ENCODE results near the gene CD4. TPM values are rescaled to one million over a fixed set of nuclear protein-coding genes. Genes with fewer than 3 reads are reported as not detected.
"Not testable (repeated sequence)": the region's sequence is repeated elsewhere in the genome, so short reads cannot be mapped to it uniquely, and the experiment has no call there.

Gene CD4
- not detected in 2 replicates for total RNA-seq

DNA sequence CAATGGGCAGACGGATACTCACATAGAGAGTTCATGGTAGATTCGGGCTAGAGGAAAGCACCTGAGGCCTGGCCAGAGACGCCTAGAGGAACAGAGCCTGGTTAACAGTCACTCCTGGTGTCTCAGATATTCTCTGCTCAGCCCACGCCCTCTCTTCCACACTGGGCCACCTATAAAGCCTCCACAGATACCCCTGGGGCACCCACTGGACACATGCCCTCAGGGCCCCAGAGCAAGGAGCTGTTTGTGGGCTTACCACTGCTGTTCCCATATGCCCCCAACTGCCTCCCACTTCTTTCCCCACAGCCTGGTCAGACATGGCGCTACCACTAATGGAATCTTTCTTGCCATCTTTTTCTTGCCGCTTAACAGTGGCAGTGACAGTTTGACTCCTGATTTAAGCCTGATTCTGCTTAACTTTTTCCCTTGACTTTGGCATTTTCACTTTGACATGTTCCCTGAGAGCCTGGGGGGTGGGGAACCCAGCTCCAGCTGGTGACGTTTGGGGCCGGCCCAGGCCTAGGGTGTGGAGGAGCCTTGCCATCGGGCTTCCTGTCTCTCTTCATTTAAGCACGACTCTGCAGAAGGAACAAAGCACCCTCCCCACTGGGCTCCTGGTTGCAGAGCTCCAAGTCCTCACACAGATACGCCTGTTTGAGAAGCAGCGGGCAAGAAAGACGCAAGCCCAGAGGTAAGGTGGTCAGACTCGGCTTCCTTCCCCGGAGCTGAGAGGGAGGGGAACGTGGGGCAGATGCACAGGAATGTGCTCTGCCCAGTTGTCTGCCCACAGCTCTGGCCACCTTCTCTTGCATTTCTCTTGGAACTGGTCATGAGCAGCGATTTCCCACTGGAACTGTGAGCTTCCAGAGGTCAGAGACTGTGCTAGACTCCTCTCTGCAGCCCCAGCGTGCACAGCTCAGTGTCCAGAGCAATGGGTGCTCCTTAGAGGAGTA, at the start of gene CD4:
CD4 (plus strand) TSS at position 557 of the 953 bp plus-strand sequence. CDS start 10,611 bp downstream, outside the sequence.
- DNase-seq (ENCODE audit: low read depth), result no peak
- TF ChIP-seq, protein P1, sequence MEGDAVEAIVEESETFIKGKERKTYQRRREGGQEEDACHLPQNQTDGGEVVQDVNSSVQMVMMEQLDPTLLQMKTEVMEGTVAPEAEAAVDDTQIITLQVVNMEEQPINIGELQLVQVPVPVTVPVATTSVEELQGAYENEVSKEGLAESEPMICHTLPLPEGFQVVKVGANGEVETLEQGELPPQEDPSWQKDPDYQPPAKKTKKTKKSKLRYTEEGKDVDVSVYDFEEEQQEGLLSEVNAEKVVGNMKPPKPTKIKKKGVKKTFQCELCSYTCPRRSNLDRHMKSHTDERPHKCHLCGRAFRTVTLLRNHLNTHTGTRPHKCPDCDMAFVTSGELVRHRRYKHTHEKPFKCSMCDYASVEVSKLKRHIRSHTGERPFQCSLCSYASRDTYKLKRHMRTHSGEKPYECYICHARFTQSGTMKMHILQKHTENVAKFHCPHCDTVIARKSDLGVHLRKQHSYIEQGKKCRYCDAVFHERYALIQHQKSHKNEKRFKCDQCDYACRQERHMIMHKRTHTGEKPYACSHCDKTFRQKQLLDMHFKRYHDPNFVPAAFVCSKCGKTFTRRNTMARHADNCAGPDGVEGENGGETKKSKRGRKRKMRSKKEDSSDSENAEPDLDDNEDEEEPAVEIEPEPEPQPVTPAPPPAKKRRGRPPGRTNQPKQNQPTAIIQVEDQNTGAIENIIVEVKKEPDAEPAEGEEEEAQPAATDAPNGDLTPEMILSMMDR (IDR thresholded peaks at IDR 0.05; ENCODE audit: insufficient read depth, low read length, severe bottlenecking), result no peak
- no peak within 1 kb of the TSS for H3K4me3 ChIP-seq (ENCODE audit: low read depth, low read length)

DNA sequence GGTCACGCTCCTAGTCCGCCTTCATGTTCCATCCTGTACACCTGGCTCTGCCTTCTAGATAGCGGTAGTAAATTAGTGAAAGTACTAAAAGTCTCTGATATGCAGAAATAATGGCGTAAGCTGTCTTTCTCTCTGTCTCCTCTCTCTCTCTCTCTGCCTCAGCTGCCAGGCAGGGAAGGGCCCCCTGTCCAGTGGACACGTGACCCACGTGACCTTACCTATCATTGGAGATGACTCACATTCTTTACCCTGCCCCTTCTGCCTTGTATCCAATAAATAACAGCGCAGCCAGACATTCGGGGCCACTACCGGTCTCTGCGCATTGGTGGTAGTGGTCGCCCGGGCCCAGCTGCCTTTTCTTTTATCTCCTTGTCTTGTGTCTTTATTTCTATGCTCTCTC, 47.2 kb upstream of the CD4 start:
- H3K36me3 ChIP-seq (ENCODE audit: control insufficient read depth, insufficient read depth, low read length); FAIRE-seq; H3K4me3 ChIP-seq (ENCODE audit: low read depth, low read length); DNase-seq (ENCODE audit: low read depth); H3K27me3 ChIP-seq (ENCODE audit: control insufficient read depth, insufficient read depth, low read length): not testable (repeated sequence)

More for the DNA sequence above, at the start of gene CD4:
- FAIRE-seq, result no peak
- Histone ChIP-seq H3K36me3 (ENCODE audit: control insufficient read depth, insufficient read depth, low read length) (no peaks in the 10 kb centered on the region), H3K27me3 (ENCODE audit: control insufficient read depth, insufficient read depth, low read length) (peaks cover 2% of the 10 kb centered on the region)

GRCh38 chr12:6742834-6743233, 46.5 kb upstream of the CD4 start:
- TF ChIP-seq, protein P1 (IDR thresholded peaks at IDR 0.05; ENCODE audit: insufficient read depth, low read length, severe bottlenecking), result no peak
- FAIRE-seq (no peak), DNase-seq (ENCODE audit: low read depth) (peak; percentile 28)
- Histone ChIP-seq H3K4me3 (ENCODE audit: low read depth, low read length) (no peak overlapping the region), H3K27me3 (ENCODE audit: control insufficient read depth, insufficient read depth, low read length) (no peaks in the 10 kb centered on the region), H3K36me3 (ENCODE audit: control insufficient read depth, insufficient read depth, low read length) (peaks cover 5% of the 10 kb centered on the region)

- H3K36me3 ChIP-seq (ENCODE audit: control insufficient read depth, insufficient read depth, low read length); H3K27me3 ChIP-seq (ENCODE audit: control insufficient read depth, insufficient read depth, low read length); FAIRE-seq; H3K4me3 ChIP-seq (ENCODE audit: low read depth, low read length); DNase-seq (ENCODE audit: low read depth): not testable (repeated sequence)
Measured at GRCh38 chr12:6743300-6743699, 46.0 kb upstream of the CD4 start.

DNA sequence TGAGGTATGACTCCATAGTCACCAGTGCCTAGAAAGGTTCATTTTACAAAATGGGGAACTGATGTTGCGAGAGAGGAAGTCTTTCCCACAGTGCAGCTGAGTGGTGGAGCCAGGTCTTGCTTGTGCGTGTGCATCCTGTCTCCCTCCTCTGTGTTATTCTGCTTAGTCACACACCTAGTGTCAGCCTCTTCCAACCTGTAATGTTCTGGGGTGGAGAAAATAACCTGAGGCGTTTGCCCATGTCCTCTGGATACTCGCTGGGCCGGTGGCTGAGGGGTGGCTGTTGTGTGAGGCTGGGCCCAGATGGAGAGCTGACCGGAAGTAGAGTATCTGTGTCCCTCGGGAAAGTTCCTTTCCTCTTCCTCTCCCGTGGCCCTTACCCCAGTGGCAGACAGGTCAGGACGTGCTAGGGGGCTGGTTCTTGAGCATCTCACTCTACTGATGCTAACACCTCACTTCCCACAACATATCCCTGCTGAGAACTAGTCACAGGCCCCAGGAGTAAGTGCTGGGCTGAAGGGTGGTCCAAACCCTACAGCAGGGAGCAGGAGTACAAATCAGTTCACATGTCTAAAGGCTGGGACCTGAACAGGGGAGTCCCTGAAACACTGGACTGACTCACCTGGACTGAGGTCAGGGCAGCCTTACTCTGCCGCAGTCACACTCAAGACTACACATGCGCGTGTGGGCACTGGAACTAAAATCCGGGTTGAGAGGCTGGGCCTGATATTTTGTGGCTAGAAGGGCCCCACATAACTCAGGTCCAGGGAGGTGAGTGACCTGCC, 43.4 kb upstream of the CD4 start:
- DNase-seq (ENCODE audit: low read depth), result peak; percentile 87
- peak; percentile 83 for FAIRE-seq

GRCh38 chr12:6747216-6747615, 42.1 kb upstream of the CD4 start:
- Histone ChIP-seq H3K4me3 (ENCODE audit: low read depth, low read length) (no peak overlapping the region), H3K36me3 (ENCODE audit: control insufficient read depth, insufficient read depth, low read length) (peaks cover 28% of the 10 kb centered on the region), H3K27me3 (ENCODE audit: control insufficient read depth, insufficient read depth, low read length) (no peaks in the 10 kb centered on the region)
- TF ChIP-seq, protein P1 (IDR thresholded peaks at IDR 0.05; ENCODE audit: insufficient read depth, low read length, severe bottlenecking), result no peak
- peak; percentile 28 for FAIRE-seq
- no peak for DNase-seq (ENCODE audit: low read depth)

More for the DNA sequence above, 43.4 kb upstream of the CD4 start:
- Histone ChIP-seq H3K36me3 (ENCODE audit: control insufficient read depth, insufficient read depth, low read length) (peaks cover 24% of the 10 kb centered on the region), H3K4me3 (ENCODE audit: low read depth, low read length) (no peak overlapping the region), H3K27me3 (ENCODE audit: control insufficient read depth, insufficient read depth, low read length) (no peaks in the 10 kb centered on the region)
- TF ChIP-seq, protein P1 (IDR thresholded peaks at IDR 0.05; ENCODE audit: insufficient read depth, low read length, severe bottlenecking), result no peak
